ENCODE data around the gene AKR7A3.

DNA sequence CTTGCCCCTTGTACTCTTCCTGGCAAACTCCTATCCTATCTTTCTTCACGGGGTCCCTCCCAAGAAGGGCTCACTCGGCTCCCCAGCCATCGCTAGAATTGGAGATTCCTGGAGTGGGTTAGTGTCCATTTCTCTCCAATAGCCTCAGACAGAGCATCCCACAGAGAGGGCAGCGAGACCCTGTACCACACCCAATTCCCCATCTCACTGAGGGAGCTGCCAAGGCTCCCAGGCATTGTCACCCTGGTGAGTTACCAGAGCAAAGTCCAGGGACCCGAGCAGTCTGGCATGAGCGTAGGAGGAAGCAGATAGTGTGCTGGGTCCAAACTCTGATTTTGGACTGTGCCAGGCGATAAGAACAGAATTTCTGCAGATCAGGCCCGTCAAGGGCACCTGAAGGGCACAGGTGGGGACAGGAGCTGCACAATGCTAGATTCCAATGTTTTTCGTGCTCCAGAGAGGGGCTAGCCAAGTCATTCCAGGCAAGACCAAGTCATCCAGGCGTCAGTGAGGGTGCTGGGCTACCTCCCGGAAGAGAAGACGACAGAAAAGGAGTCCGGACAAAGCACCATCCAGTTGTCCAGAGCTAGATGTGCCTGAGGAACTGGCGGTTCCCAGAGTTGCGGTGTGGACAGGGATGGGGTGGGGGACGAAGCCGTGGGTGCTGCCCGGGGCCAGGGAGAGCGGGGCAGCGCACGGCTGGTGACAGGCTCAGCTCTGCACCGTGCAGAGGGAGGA lies 15.3 kb downstream of the AKR7A3 start:
- TF ChIP-seq, protein P1, sequence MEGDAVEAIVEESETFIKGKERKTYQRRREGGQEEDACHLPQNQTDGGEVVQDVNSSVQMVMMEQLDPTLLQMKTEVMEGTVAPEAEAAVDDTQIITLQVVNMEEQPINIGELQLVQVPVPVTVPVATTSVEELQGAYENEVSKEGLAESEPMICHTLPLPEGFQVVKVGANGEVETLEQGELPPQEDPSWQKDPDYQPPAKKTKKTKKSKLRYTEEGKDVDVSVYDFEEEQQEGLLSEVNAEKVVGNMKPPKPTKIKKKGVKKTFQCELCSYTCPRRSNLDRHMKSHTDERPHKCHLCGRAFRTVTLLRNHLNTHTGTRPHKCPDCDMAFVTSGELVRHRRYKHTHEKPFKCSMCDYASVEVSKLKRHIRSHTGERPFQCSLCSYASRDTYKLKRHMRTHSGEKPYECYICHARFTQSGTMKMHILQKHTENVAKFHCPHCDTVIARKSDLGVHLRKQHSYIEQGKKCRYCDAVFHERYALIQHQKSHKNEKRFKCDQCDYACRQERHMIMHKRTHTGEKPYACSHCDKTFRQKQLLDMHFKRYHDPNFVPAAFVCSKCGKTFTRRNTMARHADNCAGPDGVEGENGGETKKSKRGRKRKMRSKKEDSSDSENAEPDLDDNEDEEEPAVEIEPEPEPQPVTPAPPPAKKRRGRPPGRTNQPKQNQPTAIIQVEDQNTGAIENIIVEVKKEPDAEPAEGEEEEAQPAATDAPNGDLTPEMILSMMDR (IDR thresholded peaks at IDR 0.05), result no peak
- TF ChIP-seq POLR2A (IDR thresholded peaks at IDR 0.05), result no peak

Data from right lobe of liver (tissue), 4 donors.